Measurements from ENCODE around the gene VTCN1. TPM values are rescaled to one million over a fixed set of nuclear protein-coding genes. Genes with fewer than 3 reads are reported as not detected.

Gene VTCN1
- total RNA-seq, 2 experiments from 2014 or later: not detected

- DNase-seq (no peak), ATAC-seq (no peak)
- Mint-ChIP-seq H3K27ac (no peak overlapping the region), H3K4me3 (no peak overlapping the region), H3K9me3 (ENCODE audit: insufficient read depth) (peaks cover 6% of the 10 kb centered on the region), H3K27me3 (ENCODE audit: low read depth) (peaks cover 10% of the 10 kb centered on the region), H3K36me3 (ENCODE audit: low read depth) (no peaks in the 10 kb centered on the region), H3K4me1 (ENCODE audit: low read depth) (no peaks in the 10 kb centered on the region)
- ChIA-PET CTCF (no interaction called here), POLR2A (no interaction called here)
Observed at GRCh38 chr1:117147856-117148588, 62.7 kb downstream of the VTCN1 start.

- CTCF ChIA-PET: no interaction called here
- no peak for ATAC-seq
- POLR2A ChIA-PET: interaction anchor here (1.2 kb wide), 1 partner anchor 27 kb away, joined by 3 read pairs; no protein-coding TSS in a partner anchor
- H3K27me3 Mint-ChIP-seq (ENCODE audit: low read depth): peaks cover 10% of the 10 kb centered on the region
- H3K36me3 Mint-ChIP-seq (ENCODE audit: low read depth): no peaks in the 10 kb centered on the region
- no peak overlapping the region for H3K27ac Mint-ChIP-seq
- DNase-seq: no peak
- no peak overlapping the region for H3K4me3 Mint-ChIP-seq
- H3K9me3 Mint-ChIP-seq (ENCODE audit: insufficient read depth): peaks cover 6% of the 10 kb centered on the region
- H3K4me1 Mint-ChIP-seq (ENCODE audit: low read depth): no peaks in the 10 kb centered on the region
Observed at GRCh38 chr1:117147341-117147831, 63.3 kb downstream of the VTCN1 start.

- H3K36me3 Mint-ChIP-seq (ENCODE audit: low read depth): no peaks in the 10 kb centered on the region
- ChIA-PET POLR2A (interaction anchor here (1.2 kb wide), 1 partner anchor 27 kb away, joined by 3 read pairs; no protein-coding TSS in a partner anchor), CTCF (no interaction called here)
- no peak overlapping the region for H3K4me3 Mint-ChIP-seq
- no peak overlapping the region for H3K27ac Mint-ChIP-seq
- H3K9me3 Mint-ChIP-seq (ENCODE audit: insufficient read depth): peaks cover 5% of the 10 kb centered on the region
- ATAC-seq: no peak
- no peak for DNase-seq
- no peaks in the 10 kb centered on the region for H3K4me1 Mint-ChIP-seq (ENCODE audit: low read depth)
- peaks cover 10% of the 10 kb centered on the region for H3K27me3 Mint-ChIP-seq (ENCODE audit: low read depth)
Observed at GRCh38 chr1:117146575-117147340, 64.0 kb downstream of the VTCN1 start.

DNA sequence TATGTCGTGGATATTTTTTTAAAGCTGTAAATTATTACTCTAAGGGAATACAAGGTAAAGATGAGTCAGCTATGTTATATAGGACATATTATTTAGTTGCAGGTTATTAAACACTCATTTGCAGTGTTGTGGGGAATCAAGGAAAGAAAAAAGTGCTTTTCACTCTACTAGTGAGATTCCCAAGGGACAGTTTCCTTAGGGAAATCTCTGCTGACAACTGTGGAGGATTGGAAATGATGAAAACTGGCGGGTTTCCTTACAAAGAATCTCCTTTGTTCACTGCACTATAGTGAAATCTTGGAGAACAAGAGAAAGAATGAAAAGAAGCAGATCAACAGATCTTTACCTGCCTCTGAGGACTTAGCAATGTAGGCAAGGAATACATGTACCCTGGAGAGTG, 64.7 kb downstream of the VTCN1 start:
- no peak overlapping the region for H3K4me3 Mint-ChIP-seq
- H3K36me3 Mint-ChIP-seq (ENCODE audit: low read depth): no peaks in the 10 kb centered on the region
- H3K9me3 Mint-ChIP-seq (ENCODE audit: insufficient read depth): no peaks in the 10 kb centered on the region
- no peak overlapping the region for H3K27ac Mint-ChIP-seq
- DNase-seq: no peak
- no peak for ATAC-seq
- ChIA-PET CTCF (no interaction called here), POLR2A (interaction anchor here (1.2 kb wide), 1 partner anchor 26 kb away, joined by 3 read pairs; no protein-coding TSS in a partner anchor)
- peaks cover 10% of the 10 kb centered on the region for H3K27me3 Mint-ChIP-seq (ENCODE audit: low read depth)
- no peaks in the 10 kb centered on the region for H3K4me1 Mint-ChIP-seq (ENCODE audit: low read depth)

GRCh38 chr1:117143871-117144270, 66.9 kb downstream of the VTCN1 start:
- no peak for DNase-seq
- no peak for ATAC-seq
- ChIA-PET CTCF (no interaction called here), POLR2A (no interaction called here)
- Mint-ChIP-seq H3K4me1 (ENCODE audit: low read depth) (no peaks in the 10 kb centered on the region), H3K27me3 (ENCODE audit: low read depth) (peaks cover 12% of the 10 kb centered on the region), H3K36me3 (ENCODE audit: low read depth) (no peaks in the 10 kb centered on the region), H3K9me3 (ENCODE audit: insufficient read depth) (no peaks in the 10 kb centered on the region), H3K27ac (no peak overlapping the region), H3K4me3 (no peak overlapping the region)

GRCh38 chr1:117143172-117143571, 67.6 kb downstream of the VTCN1 start:
- no peaks in the 10 kb centered on the region for H3K36me3 Mint-ChIP-seq (ENCODE audit: low read depth)
- CTCF ChIA-PET: no interaction called here
- no peak overlapping the region for H3K27ac Mint-ChIP-seq
- no peak for DNase-seq
- no peak overlapping the region for H3K4me3 Mint-ChIP-seq
- ATAC-seq: no peak
- H3K9me3 Mint-ChIP-seq (ENCODE audit: insufficient read depth): no peaks in the 10 kb centered on the region
- H3K27me3 Mint-ChIP-seq (ENCODE audit: low read depth): peaks cover 15% of the 10 kb centered on the region
- POLR2A ChIA-PET: no interaction called here
- H3K4me1 Mint-ChIP-seq (ENCODE audit: low read depth): no peaks in the 10 kb centered on the region

- Mint-ChIP-seq H3K9me3 (ENCODE audit: insufficient read depth) (no peaks in the 10 kb centered on the region), H3K27me3 (ENCODE audit: low read depth) (peaks cover 15% of the 10 kb centered on the region), H3K4me1 (ENCODE audit: low read depth) (no peaks in the 10 kb centered on the region), H3K27ac (no peak overlapping the region), H3K36me3 (ENCODE audit: low read depth) (no peaks in the 10 kb centered on the region), H3K4me3 (no peak overlapping the region)
- DNase-seq (no peak), ATAC-seq (no peak)
- POLR2A ChIA-PET: no interaction called here
- CTCF ChIA-PET: interaction anchor here (1.3 kb wide), 1 partner anchor 13 kb away, joined by 7 read pairs; no protein-coding TSS in a partner anchor
Observed at GRCh38 chr1:117142200-117142599, 68.5 kb downstream of the VTCN1 start.

DNA sequence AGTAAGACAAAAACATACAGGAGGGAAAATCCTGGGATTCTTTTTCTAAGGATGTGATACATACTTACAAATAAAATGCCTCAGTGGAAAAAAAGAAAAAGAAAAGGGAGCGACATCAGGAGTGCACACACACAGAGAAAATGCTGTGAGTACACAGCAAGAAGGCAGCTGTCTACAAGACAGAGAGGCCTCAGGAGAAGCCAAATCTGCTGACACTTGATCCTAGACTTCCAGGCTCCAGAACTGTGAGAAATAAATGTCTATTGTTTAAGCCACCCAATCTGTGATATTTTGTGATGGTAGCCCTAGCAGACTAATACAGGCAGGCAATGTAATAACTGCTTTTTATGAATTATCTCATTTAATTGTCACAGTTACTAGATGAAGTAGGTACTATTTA, 72.2 kb downstream of the VTCN1 start:
- Mint-ChIP-seq H3K27me3 (ENCODE audit: low read depth) (peaks cover 14% of the 10 kb centered on the region), H3K36me3 (ENCODE audit: low read depth) (no peaks in the 10 kb centered on the region), H3K9me3 (ENCODE audit: insufficient read depth) (no peaks in the 10 kb centered on the region), H3K4me3 (no peak overlapping the region), H3K27ac (no peak overlapping the region), H3K4me1 (ENCODE audit: low read depth) (no peaks in the 10 kb centered on the region)
- ATAC-seq (no peak), DNase-seq (no peak)
- ChIA-PET CTCF (interaction anchor here (1.8 kb wide), 1 partner anchor 10 kb away, joined by 4 read pairs; no protein-coding TSS in a partner anchor), POLR2A (no interaction called here)

- Mint-ChIP-seq H3K4me1 (ENCODE audit: low read depth) (no peaks in the 10 kb centered on the region), H3K36me3 (ENCODE audit: low read depth) (no peaks in the 10 kb centered on the region), H3K4me3 (no peak overlapping the region), H3K27ac (no peak overlapping the region), H3K27me3 (ENCODE audit: low read depth) (peaks cover 17% of the 10 kb centered on the region), H3K9me3 (ENCODE audit: insufficient read depth) (no peaks in the 10 kb centered on the region)
- CTCF ChIA-PET: interaction anchor here (1.8 kb wide), 1 partner anchor 9 kb away, joined by 4 read pairs; no protein-coding TSS in a partner anchor
- ATAC-seq (no peak), DNase-seq (no peak)
- POLR2A ChIA-PET: no interaction called here
Observed at GRCh38 chr1:117138106-117138505, 72.6 kb downstream of the VTCN1 start.

DNA sequence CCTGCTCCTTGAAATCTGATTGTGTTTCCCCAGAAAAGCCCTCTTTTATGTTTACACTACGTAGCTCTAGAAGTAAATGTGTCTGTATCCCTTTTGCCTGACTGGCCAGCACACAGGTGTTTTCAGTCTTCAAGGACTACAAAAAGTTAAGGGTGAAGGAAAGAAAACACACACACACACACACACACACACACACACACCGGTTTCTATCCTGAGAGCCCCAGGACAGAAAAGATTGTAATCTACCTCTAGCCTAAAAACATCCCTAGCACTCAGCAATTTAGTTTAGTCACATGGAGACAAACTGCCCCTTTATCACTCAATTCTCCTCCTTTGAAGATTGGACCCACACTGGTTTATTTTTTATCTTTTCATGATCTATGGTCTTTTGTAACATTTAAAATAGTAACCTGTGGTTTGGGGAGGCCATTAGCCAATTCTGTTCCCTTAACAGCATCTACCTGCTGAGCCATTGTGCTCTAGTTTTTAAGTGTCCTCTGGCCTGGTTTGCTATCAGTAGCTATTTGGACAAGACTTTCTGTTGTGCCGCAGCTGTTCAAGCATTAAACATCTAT, 73.4 kb downstream of the VTCN1 start:
- no peaks in the 10 kb centered on the region for H3K4me1 Mint-ChIP-seq (ENCODE audit: low read depth)
- H3K27me3 Mint-ChIP-seq (ENCODE audit: low read depth): peaks cover 19% of the 10 kb centered on the region
- H3K9me3 Mint-ChIP-seq (ENCODE audit: insufficient read depth): no peaks in the 10 kb centered on the region
- CTCF ChIA-PET: interaction anchor here (1.8 kb wide), 1 partner anchor 9 kb away, joined by 4 read pairs; no protein-coding TSS in a partner anchor
- no peaks in the 10 kb centered on the region for H3K36me3 Mint-ChIP-seq (ENCODE audit: low read depth)
- POLR2A ChIA-PET: no interaction called here
- ATAC-seq (no peak), DNase-seq (no peak)
- no peak overlapping the region for H3K4me3 Mint-ChIP-seq
- H3K27ac Mint-ChIP-seq: no peak overlapping the region

- Mint-ChIP-seq H3K27ac (no peak overlapping the region), H3K27me3 (ENCODE audit: low read depth) (peaks cover 20% of the 10 kb centered on the region), H3K4me1 (ENCODE audit: low read depth) (no peaks in the 10 kb centered on the region), H3K9me3 (ENCODE audit: insufficient read depth) (no peaks in the 10 kb centered on the region), H3K4me3 (no peak overlapping the region), H3K36me3 (ENCODE audit: low read depth) (no peaks in the 10 kb centered on the region)
- ATAC-seq: no peak
- ChIA-PET POLR2A (no interaction called here), CTCF (no interaction called here)
- DNase-seq: no peak
Observed at GRCh38 chr1:117136749-117137148, 74.0 kb downstream of the VTCN1 start.

GRCh38 chr1:117135329-117135728, 75.4 kb downstream of the VTCN1 start:
- Mint-ChIP-seq H3K4me1 (ENCODE audit: low read depth) (no peaks in the 10 kb centered on the region), H3K27me3 (ENCODE audit: low read depth) (peaks cover 20% of the 10 kb centered on the region), H3K9me3 (ENCODE audit: insufficient read depth) (no peaks in the 10 kb centered on the region), H3K4me3 (no peak overlapping the region), H3K36me3 (ENCODE audit: low read depth) (no peaks in the 10 kb centered on the region), H3K27ac (no peak overlapping the region)
- CTCF ChIA-PET: no interaction called here
- POLR2A ChIA-PET: no interaction called here
- no peak for DNase-seq
- no peak for ATAC-seq

All from activated CD8-positive, alpha-beta T cell treated with anti-CD3 and anti-CD28 coated beads, Interleukin-2, amount 10 ng/mL, durations not matched to agents 7 days and 5 days (primary cell).